C4-2B (cell line): Measurements from ENCODE around the gene CYP26B1.
"Not testable (repeated sequence)": the region's sequence is repeated elsewhere in the genome, so short reads cannot be mapped to it uniquely, and the experiment has no call there.

Experiments
- H3K27ac ChIP-seq: fragments of 450-650 bp; 2 replicates; pipeline ENCODE4 v1.5.1; 2017
- CTCF ChIP-seq: fragments of 450-650 bp; conservative IDR thresholded peaks from 2 replicates; pipeline ENCODE4 v1.5.1; 2017; ENCODE audit warnings: mild to moderate bottlenecking
- ZFX ChIP-seq: fragments of 450-650 bp; IDR thresholded peaks from 2 replicates; pipeline ENCODE4 v1.6.1; 2017

The CYP26B1 gene

GRCh38 chr2:72090781-72091482 is 56.7 kb downstream of the CYP26B1 start:
- TF ChIP-seq ZFX (no peak), CTCF (no peak)

GRCh38 chr2:72090271-72090720 is 57.4 kb downstream of the CYP26B1 start:
- TF ChIP-seq ZFX = no peak
- no peak overlapping the region for H3K27ac ChIP-seq

More at GRCh38 chr2:72090781-72091482, 56.7 kb downstream of the CYP26B1 start:
- H3K27ac ChIP-seq = no peak overlapping the region

GRCh38 chr2:72089537-72089936 is 58.1 kb downstream of the CYP26B1 start:
- no peak for TF ChIP-seq CTCF
- no peak for TF ChIP-seq ZFX
- no peak overlapping the region for H3K27ac ChIP-seq

- no peak overlapping the region for H3K27ac ChIP-seq
- TF ChIP-seq ZFX (no peak), CTCF (no peak)
Measured at GRCh38 chr2:72089028-72089427, 58.6 kb downstream of the CYP26B1 start.

- not testable (repeated sequence) for H3K27ac ChIP-seq
Measured at GRCh38 chr2:72086871-72087633, 60.6 kb downstream of the CYP26B1 start.

- no peak overlapping the region for H3K27ac ChIP-seq
- TF ChIP-seq CTCF (no peak), ZFX (no peak)
Measured at GRCh38 chr2:72085513-72085912, 62.1 kb downstream of the CYP26B1 start.

GRCh38 chr2:72085036-72085435 is 62.6 kb downstream of the CYP26B1 start:
- TF ChIP-seq ZFX (no peak), CTCF (no peak)
- no peak overlapping the region for H3K27ac ChIP-seq

- TF ChIP-seq ZFX (no peak), CTCF (no peak)
- no peak overlapping the region for H3K27ac ChIP-seq
Measured at GRCh38 chr2:72084584-72084976, 63.1 kb downstream of the CYP26B1 start.
